ENCODE results near the gene METAP1.
"Not testable (repeated sequence)": the region's sequence is repeated elsewhere in the genome, so short reads cannot be mapped to it uniquely, and the experiment has no call there.

METAP1 gene

GRCh38 chr4:99061048-99061700 lies 65.7 kb downstream of the METAP1 start:
- no peak for DNase-seq

GRCh38 chr4:99062120-99062519 lies 66.6 kb downstream of the METAP1 start:
- DNase-seq, result no peak

- DNase-seq, result not testable (repeated sequence)
Measured at GRCh38 chr4:99065521-99065920, 70.0 kb downstream of the METAP1 start.

- no peak for DNase-seq
Measured at GRCh38 chr4:99067617-99068016, 72.1 kb downstream of the METAP1 start.

GRCh38 chr4:99071159-99071558 lies 75.6 kb downstream of the METAP1 start:
- DNase-seq, result no peak

GRCh38 chr4:99074816-99075215 lies 79.3 kb downstream of the METAP1 start:
- DNase-seq, result no peak

GRCh38 chr4:99076292-99076976 lies 80.9 kb downstream of the METAP1 start:
- DNase-seq, result no peak

- DNase-seq, result no peak
Measured at GRCh38 chr4:99077177-99077576, 81.7 kb downstream of the METAP1 start.

- DNase-seq, result no peak
Measured at GRCh38 chr4:99078336-99078735, 82.8 kb downstream of the METAP1 start.

- no peak for DNase-seq
Measured at GRCh38 chr4:99078931-99079624, 83.6 kb downstream of the METAP1 start.

GRCh38 chr4:99079625-99080295 lies 84.2 kb downstream of the METAP1 start:
- no peak for DNase-seq

GRCh38 chr4:99080869-99081268 lies 85.3 kb downstream of the METAP1 start:
- DNase-seq, result not testable (repeated sequence)

GRCh38 chr4:99082192-99082591 lies 86.7 kb downstream of the METAP1 start:
- no peak for DNase-seq

- DNase-seq, result no peak
Measured at GRCh38 chr4:99084595-99084994, 89.1 kb downstream of the METAP1 start.

- DNase-seq, result peak; percentile 69
Measured at GRCh38 chr4:99088023-99088449, 92.5 kb downstream of the METAP1 start.

GRCh38 chr4:99088481-99089365 lies 93.2 kb downstream of the METAP1 start, which contains the start of gene ADH5:
Gene ADH5 (minus strand): TSS chr4:99088788. CDS start chr4:99088700, 88 bp downstream.
- peak; percentile 90 for DNase-seq

GRCh38 chr4:99090481-99091215 lies 95.1 kb downstream of the METAP1 start:
- DNase-seq, result peak; percentile 23

GRCh38 chr4:99091216-99091575 lies 95.7 kb downstream of the METAP1 start:
- DNase-seq, result peak; percentile 28

- not testable (repeated sequence) for DNase-seq
Measured at GRCh38 chr4:99091841-99092240, 96.3 kb downstream of the METAP1 start.

GRCh38 chr4:99099311-99099710 lies 103.8 kb downstream of the METAP1 start:
- no peak for DNase-seq

GRCh38 chr4:99099814-99100213 lies 104.3 kb downstream of the METAP1 start:
- not testable (repeated sequence) for DNase-seq

- DNase-seq, result no peak
Measured at GRCh38 chr4:99100876-99101275, 105.4 kb downstream of the METAP1 start.

Measured in OCI-M1 (cell line).